Measurements from ENCODE around the gene GPR143. TPM values are rescaled to one million over a fixed set of nuclear protein-coding genes. Genes with fewer than 3 reads are reported as not detected.

The GPR143 gene
- total RNA-seq, 1 experiment from 2014 or later = 1.8 TPM

GRCh38 chrX:9698576-9698975 lies 67.1 kb downstream of the GPR143 start:
- no peak for TF ChIP-seq ZBTB33 (IDR thresholded peaks at IDR 0.05; ENCODE audit: extremely low read depth, insufficient replicate concordance, low read length)
- TF ChIP-seq RAD21 (IDR thresholded peaks at IDR 0.05; ENCODE audit: low read depth) = no peak
- no peaks in the 10 kb centered on the region for H3K9me3 ChIP-seq (ENCODE audit: control insufficient read depth in 1 of 2, insufficient read depth in 1 of 2, low read depth in 1 of 2, low read length in 2 of 2)
- no peaks in the 10 kb centered on the region for H3K79me2 ChIP-seq (ENCODE audit: insufficient read depth, low read length)
- H3K27me3 ChIP-seq (ENCODE audit: insufficient read depth, low read length) = no peaks in the 10 kb centered on the region
- H3K4me2 ChIP-seq (ENCODE audit: low read length) = no peak overlapping the region
- CTCF ChIA-PET = no interaction called here
- POLR2A ChIA-PET = no interaction called here
- RAD21 ChIA-PET (ENCODE audit: low non-redundant PET in 1 of 2, low total read pairs in 2 of 2, uncharacterized antibody in 2 of 2, unreplicated experiment in 2 of 2) = interaction anchor here in 1 of 2 experiments (0.7 kb wide), 1 partner anchor 232 kb away, joined by 3 read pairs; no protein-coding TSS in a partner anchor
- no peaks in the 10 kb centered on the region; a peak in 1 of 4 replicates for H3K36me3 ChIP-seq (ENCODE audit: control insufficient read depth in 1 of 2, insufficient read depth in 2 of 2, low read length in 2 of 2)
- no peak overlapping the region for H3K9ac ChIP-seq (ENCODE audit: low read length)
- no peak overlapping the region for H3K4me3 ChIP-seq (replicated peaks in 1 of 2; ENCODE audit: low read depth in 1 of 2, low read length in 2 of 2)
- no peaks in the 10 kb centered on the region for H4K20me1 ChIP-seq (ENCODE audit: insufficient read depth)
- intact Hi-C loops (cut with micrococcal nuclease) = no loop called here
- H3K4me1 ChIP-seq (ENCODE audit: control insufficient read depth in 1 of 2, insufficient read depth in 2 of 2, low read length in 2 of 2) = no peaks in the 10 kb centered on the region
- BruUV-seq (replicated peaks) = no TSS peak
- DNase-seq (ENCODE audit: low read depth, low spot score) (no peak), ATAC-seq (no peak)
- no peak overlapping the region for H3K27ac ChIP-seq (ENCODE audit: low read depth, low read length)
- no peaks in the 10 kb centered on the region for H3K9me2 ChIP-seq (ENCODE audit: insufficient read depth)
- no peak overlapping the region for H2AFZ ChIP-seq (ENCODE audit: low read depth, low read length, poor library complexity, severe bottlenecking)

DNA sequence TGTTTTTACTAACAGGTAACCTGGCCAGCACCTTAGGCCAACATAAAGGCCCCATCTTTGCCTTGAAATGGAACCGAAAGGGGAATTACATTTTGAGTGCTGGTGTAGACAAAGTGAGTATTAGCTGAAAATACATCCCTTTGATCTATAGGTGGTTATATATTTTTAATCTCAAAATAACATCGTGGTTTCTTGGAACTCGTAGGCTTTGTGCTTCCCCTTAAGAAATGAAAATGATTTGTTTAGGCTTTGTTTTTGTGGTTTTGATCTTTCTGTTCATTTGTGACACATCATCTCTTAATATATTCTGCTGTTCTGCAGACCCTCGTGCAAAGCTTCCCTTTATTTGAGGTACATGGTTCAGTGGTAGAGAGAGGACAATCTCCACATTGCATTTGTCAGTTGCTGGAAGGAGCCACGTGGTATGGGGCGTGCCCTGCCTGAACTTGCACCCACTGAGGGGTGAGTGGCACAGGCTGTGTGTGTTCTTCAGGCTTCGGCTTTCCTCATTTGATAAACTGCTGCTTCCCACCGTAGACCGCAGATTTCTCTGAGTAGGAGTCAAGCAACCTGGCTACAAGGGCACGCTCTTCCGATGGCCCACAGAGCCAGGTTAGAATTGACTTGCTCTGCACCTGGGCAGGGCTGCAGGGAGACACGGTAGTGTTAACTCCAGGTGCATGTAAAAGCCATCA lies 72.2 kb downstream of the GPR143 start:
- ATAC-seq (no peak), DNase-seq (ENCODE audit: low read depth, low spot score) (no peak)
- Histone ChIP-seq H3K36me3 (ENCODE audit: control insufficient read depth in 1 of 2, insufficient read depth in 2 of 2, low read length in 2 of 2) (no peaks in the 10 kb centered on the region; a peak in 1 of 4 replicates), H4K20me1 (ENCODE audit: insufficient read depth) (no peaks in the 10 kb centered on the region), H3K27ac (ENCODE audit: low read depth, low read length) (no peak overlapping the region), H2AFZ (ENCODE audit: low read depth, low read length, poor library complexity, severe bottlenecking) (no peak overlapping the region), H3K4me1 (ENCODE audit: control insufficient read depth in 1 of 2, insufficient read depth in 2 of 2, low read length in 2 of 2) (no peaks in the 10 kb centered on the region), H3K4me3 (replicated peaks in 1 of 2; ENCODE audit: low read depth in 1 of 2, low read length in 2 of 2) (no peak overlapping the region), H3K9ac (ENCODE audit: low read length) (no peak overlapping the region), H3K27me3 (ENCODE audit: insufficient read depth, low read length) (no peaks in the 10 kb centered on the region), H3K79me2 (ENCODE audit: insufficient read depth, low read length) (no peaks in the 10 kb centered on the region), H3K4me2 (ENCODE audit: low read length) (no peak overlapping the region), H3K9me3 (ENCODE audit: control insufficient read depth in 1 of 2, insufficient read depth in 1 of 2, low read depth in 1 of 2, low read length in 2 of 2) (no peaks in the 10 kb centered on the region), H3K9me2 (ENCODE audit: insufficient read depth) (no peaks in the 10 kb centered on the region)
- ChIA-PET RAD21 (ENCODE audit: low non-redundant PET in 1 of 2, low total read pairs in 2 of 2, uncharacterized antibody in 2 of 2, unreplicated experiment in 2 of 2) (no interaction called here), CTCF (no interaction called here), POLR2A (no interaction called here)
- no TSS peak for BruUV-seq (replicated peaks)
- no peak for TF ChIP-seq SP1 (IDR thresholded peaks at IDR 0.05; ENCODE audit: low read depth)
- no peak for TF ChIP-seq YY1 (IDR thresholded peaks at IDR 0.05; ENCODE audit: extremely low read depth, insufficient replicate concordance, low read depth, low read length)
- intact Hi-C loops (cut with micrococcal nuclease) = no loop called here
